MM.1S (cell line): ENCODE results near the gene USP12.

Experiments
- EZH2 ChIP-seq: fragments of 300-600 bp; sonication (generic); optimal IDR thresholded peaks from 2 replicates; pipeline ENCODE3; 2017; ENCODE audit warnings: low read depth, mild to moderate bottlenecking, antibody characterized with exemption, low read length, mixed read lengths
- EZH2phosphoT487 ChIP-seq: fragments of 300-600 bp; sonication (generic); IDR thresholded peaks from 2 replicates; pipeline ENCODE4 v1.6.1; 2018; ENCODE audit warnings: antibody characterized with exemption, low read length
- TF ChIP-seq, protein P1 (sequence below): fragments of 300-600 bp; sonication (generic); IDR thresholded peaks from 2 replicates; pipeline ENCODE4 v1.5.1; 2016; ENCODE audit warnings: antibody characterized with exemption, low read length, mixed read lengths

DNA sequence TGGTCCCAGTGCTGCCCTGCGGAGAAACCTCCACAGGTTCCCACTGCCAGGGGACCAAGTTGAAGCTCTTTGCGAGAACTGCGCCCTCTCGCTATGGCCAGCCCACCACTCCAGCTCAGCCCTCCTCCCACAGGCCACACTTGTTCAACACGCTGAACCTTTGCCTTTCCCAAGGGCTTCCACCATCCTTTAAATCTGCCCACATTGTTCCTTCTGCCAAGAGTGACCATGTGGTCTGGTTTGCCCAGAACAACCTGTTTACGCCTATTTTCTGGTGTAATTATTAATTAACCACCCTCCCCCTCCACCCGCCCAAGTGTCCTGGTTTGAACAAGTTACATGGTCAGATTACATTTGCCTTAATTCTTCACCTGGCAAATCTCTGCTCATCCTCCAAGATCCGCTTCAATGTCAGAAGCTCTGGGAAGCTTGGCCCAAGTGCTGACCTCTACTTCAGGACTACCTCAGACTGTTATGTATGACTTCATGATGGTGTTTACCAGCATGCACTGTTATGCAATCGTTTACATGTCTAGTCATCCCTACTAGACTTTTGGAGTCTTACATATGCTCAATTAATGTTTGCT is 12.0 kb upstream of the USP12 start:
- TF ChIP-seq, protein P1, sequence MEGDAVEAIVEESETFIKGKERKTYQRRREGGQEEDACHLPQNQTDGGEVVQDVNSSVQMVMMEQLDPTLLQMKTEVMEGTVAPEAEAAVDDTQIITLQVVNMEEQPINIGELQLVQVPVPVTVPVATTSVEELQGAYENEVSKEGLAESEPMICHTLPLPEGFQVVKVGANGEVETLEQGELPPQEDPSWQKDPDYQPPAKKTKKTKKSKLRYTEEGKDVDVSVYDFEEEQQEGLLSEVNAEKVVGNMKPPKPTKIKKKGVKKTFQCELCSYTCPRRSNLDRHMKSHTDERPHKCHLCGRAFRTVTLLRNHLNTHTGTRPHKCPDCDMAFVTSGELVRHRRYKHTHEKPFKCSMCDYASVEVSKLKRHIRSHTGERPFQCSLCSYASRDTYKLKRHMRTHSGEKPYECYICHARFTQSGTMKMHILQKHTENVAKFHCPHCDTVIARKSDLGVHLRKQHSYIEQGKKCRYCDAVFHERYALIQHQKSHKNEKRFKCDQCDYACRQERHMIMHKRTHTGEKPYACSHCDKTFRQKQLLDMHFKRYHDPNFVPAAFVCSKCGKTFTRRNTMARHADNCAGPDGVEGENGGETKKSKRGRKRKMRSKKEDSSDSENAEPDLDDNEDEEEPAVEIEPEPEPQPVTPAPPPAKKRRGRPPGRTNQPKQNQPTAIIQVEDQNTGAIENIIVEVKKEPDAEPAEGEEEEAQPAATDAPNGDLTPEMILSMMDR = no peak
- no peak for TF ChIP-seq EZH2
- TF ChIP-seq EZH2phosphoT487 = no peak
